ENCODE data around the gene PIK3R5.

- TF ChIP-seq CTCF (IDR thresholded peaks at IDR 0.05) (no peak), POLR2A (IDR thresholded peaks at IDR 0.05) (no peak)
These were observed 117.6 kb downstream of the PIK3R5 start for GRCh38 chr17:8847891-8848290.
